Breast epithelium (tissue), 4 donors: ENCODE measurements around the gene CRYGN. TPM values are rescaled to one million over a fixed set of nuclear protein-coding genes. Genes with fewer than 3 reads are reported as not detected.

Experiments
- DNase-seq, 2 donors: peaks; one replicate each; pipeline ENCODE4 v3.0.0-alpha.2; 2019; ENCODE audit warnings: low spot score in 2 of 2
- H3K27ac ChIP-seq, 2 donors: fragments of 200-600 bp; sonication (generic) in 1 of 2; one replicate each; pipeline ENCODE4 v1.5.1; 2016 to 2019; ENCODE audit warnings: mild to moderate bottlenecking in 1 of 2
- H3K27me3 ChIP-seq, 2 donors: fragments of 200-600 bp; sonication (generic) in 1 of 2; one replicate each; pipeline versions ENCODE4 v1.5.1 to v1.6.0; 2017 to 2019; ENCODE audit warnings: control low read depth in 1 of 2, mild to moderate bottlenecking in 1 of 2
- H3K36me3 ChIP-seq: fragments of 200-600 bp; one replicate; pipeline ENCODE4 v1.5.1; 2019
- H3K4me1 ChIP-seq, 2 donors: fragments of 200-600 bp; sonication (generic); one replicate each; pipeline ENCODE4 v1.5.1; 2016 to 2019; ENCODE audit warnings: control low read depth in 1 of 2
- H3K4me3 ChIP-seq, 3 donors: fragments of 200-600 bp; sonication (generic); 1 replicate in 2 of 3; 2 replicates in 1 of 3; pipeline ENCODE4 v1.5.1; 2016 to 2019; ENCODE audit warnings: mild to moderate bottlenecking in 3 of 3, moderate library complexity in 2 of 3
- H3K9me3 ChIP-seq, 2 donors: fragments of 200-600 bp; sonication (generic) in 1 of 2; one replicate each; pipeline ENCODE4 v1.5.1; 2016 to 2019; ENCODE audit warnings: control low read depth in 1 of 2
- POLR2A ChIP-seq: fragments of 450-650 bp; IDR thresholded peaks from one replicate; pipeline ENCODE4 v1.6.1; 2016; ENCODE audit warnings: antibody characterized with exemption, mild to moderate bottlenecking, moderate library complexity
- POLR2AphosphoS5 ChIP-seq, 3 donors: sonication (generic); formaldehyde crosslinking; IDR thresholded peaks; one replicate each; pipeline ENCODE4 v1.6.1; 2017; ENCODE audit warnings: antibody characterized with exemption in 3 of 3
- intact Hi-C: fragments of 100-400 bp; cut with DNase I; formaldehyde crosslinking; loops from one replicate; pipeline ENCODE4 v1.15.1; 2023; ENCODE audit warnings: low total_unique reads
- total RNA-seq, 3 donors: library from RNA; depleted of rRNA; stranded (reverse); fragments of >200 nt; gene quantifications; one replicate each; pipeline ENCODE4 v1.1.0, GENCODE V29; 2016
- TF ChIP-seq, protein P1 (sequence below), 3 donors: fragments of 450-650 bp; IDR thresholded peaks; one replicate each; pipeline ENCODE4 v1.5.1; 2016 to 2017; ENCODE audit warnings: antibody characterized with exemption in 3 of 3, mild to moderate bottlenecking in 3 of 3, moderate library complexity in 3 of 3

The CRYGN gene
- total RNA-seq, 3 donors from 2014 or later = 0.98 to 1.3 TPM; not detected in 1

- Histone ChIP-seq H3K36me3 (no peaks in the 10 kb centered on the region), H3K27ac (peak overlapping the region in 1 of 2 donors; percentile 24), H3K4me1 (no peaks in the 10 kb centered on the region), H3K27me3 (no peaks in the 10 kb centered on the region), H3K9me3 (no peaks in the 10 kb centered on the region), H3K4me3 (peak overlapping the region; percentile 47 to 77 (median 53))
- intact Hi-C loops = loop anchor here (5.0 kb wide), 1 partner anchor 81 kb away; no protein-coding TSS in a partner anchor
- TF ChIP-seq POLR2AphosphoS5 (IDR thresholded peaks at IDR 0.05) (no peak), POLR2A (no peak)
- TF ChIP-seq, protein P1, sequence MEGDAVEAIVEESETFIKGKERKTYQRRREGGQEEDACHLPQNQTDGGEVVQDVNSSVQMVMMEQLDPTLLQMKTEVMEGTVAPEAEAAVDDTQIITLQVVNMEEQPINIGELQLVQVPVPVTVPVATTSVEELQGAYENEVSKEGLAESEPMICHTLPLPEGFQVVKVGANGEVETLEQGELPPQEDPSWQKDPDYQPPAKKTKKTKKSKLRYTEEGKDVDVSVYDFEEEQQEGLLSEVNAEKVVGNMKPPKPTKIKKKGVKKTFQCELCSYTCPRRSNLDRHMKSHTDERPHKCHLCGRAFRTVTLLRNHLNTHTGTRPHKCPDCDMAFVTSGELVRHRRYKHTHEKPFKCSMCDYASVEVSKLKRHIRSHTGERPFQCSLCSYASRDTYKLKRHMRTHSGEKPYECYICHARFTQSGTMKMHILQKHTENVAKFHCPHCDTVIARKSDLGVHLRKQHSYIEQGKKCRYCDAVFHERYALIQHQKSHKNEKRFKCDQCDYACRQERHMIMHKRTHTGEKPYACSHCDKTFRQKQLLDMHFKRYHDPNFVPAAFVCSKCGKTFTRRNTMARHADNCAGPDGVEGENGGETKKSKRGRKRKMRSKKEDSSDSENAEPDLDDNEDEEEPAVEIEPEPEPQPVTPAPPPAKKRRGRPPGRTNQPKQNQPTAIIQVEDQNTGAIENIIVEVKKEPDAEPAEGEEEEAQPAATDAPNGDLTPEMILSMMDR (IDR thresholded peaks at IDR 0.05) = no peak
- no peak for DNase-seq
Observed at GRCh38 chr7:151447901-151448260, 7.9 kb upstream of the CRYGN start.

DNA sequence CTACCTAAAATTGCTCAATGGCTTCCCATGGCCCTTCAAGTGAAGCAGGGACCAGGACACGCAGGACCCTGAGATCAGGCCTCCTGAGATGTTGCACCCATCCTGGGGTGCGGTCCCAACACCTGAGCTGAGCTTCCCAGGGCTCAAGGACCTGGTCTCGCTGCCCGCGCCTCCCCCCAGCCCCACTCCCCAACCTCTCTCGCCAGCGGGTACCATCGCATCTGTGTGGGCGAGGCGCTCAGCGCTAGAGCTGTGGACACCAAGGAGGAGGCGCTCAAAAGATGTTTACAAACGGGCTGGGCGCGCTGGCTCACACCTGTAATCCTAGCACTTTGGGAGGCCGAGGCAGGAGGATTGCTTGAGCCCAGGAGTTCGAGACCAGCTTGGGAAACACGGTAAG, 7.4 kb upstream of the CRYGN start:
- intact Hi-C loops = loop anchor here (5.0 kb wide), 1 partner anchor 80 kb away; no protein-coding TSS in a partner anchor
- TF ChIP-seq POLR2A = no peak
- no peak for TF ChIP-seq POLR2AphosphoS5 (IDR thresholded peaks at IDR 0.05)
- TF ChIP-seq, protein P1 (IDR thresholded peaks at IDR 0.05) = no peak
- H3K4me3 ChIP-seq = no peak overlapping the region
- no peaks in the 10 kb centered on the region for H3K27me3 ChIP-seq
- DNase-seq = no peak
- no peaks in the 10 kb centered on the region for H3K9me3 ChIP-seq
- no peaks in the 10 kb centered on the region for H3K36me3 ChIP-seq
- no peak overlapping the region for H3K27ac ChIP-seq
- no peaks in the 10 kb centered on the region for H3K4me1 ChIP-seq

GRCh38 chr7:151446412-151446811, 6.5 kb upstream of the CRYGN start:
- Histone ChIP-seq H3K27me3 (no peaks in the 10 kb centered on the region), H3K4me1 (no peaks in the 10 kb centered on the region), H3K4me3 (no peak overlapping the region), H3K36me3 (no peaks in the 10 kb centered on the region), H3K27ac (no peak overlapping the region), H3K9me3 (no peaks in the 10 kb centered on the region)
- intact Hi-C loops = loop anchor here (5.0 kb wide), 1 partner anchor 79 kb away; no protein-coding TSS in a partner anchor
- no peak for TF ChIP-seq POLR2A
- no peak for TF ChIP-seq POLR2AphosphoS5 (IDR thresholded peaks at IDR 0.05)
- TF ChIP-seq, protein P1 (IDR thresholded peaks at IDR 0.05) = no peak
- DNase-seq = no peak

DNA sequence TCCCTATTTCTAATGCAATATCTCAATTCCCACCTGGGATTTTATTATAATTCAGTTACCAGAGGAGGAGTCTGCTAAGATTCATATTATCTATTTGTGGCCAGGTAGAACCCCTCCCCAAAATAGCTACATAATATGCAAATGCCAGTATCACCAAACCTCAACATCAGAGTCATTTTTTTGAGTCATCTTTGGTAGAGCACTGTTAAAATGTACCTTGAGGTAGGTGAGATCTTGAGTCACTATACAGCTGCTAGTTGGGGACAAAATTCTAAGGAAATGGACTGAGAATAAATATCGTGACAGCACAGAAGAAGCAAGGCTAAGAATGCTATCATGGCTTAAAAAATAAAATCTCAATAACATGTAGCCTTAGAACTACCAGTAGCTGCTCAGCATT, 4.7 kb upstream of the CRYGN start:
- Histone ChIP-seq H3K9me3 (no peaks in the 10 kb centered on the region), H3K4me3 (no peak overlapping the region), H3K36me3 (no peaks in the 10 kb centered on the region), H3K27ac (no peak overlapping the region), H3K27me3 (no peaks in the 10 kb centered on the region), H3K4me1 (peaks cover 10 to 15% of the 10 kb centered on the region in 2 donors)
- DNase-seq = no peak
- TF ChIP-seq, protein P1 (IDR thresholded peaks at IDR 0.05) = no peak
- TF ChIP-seq POLR2A (no peak), POLR2AphosphoS5 (IDR thresholded peaks at IDR 0.05) (no peak)
- intact Hi-C loops = loop anchor here (5.0 kb wide), 1 partner anchor 77 kb away; no protein-coding TSS in a partner anchor

DNA sequence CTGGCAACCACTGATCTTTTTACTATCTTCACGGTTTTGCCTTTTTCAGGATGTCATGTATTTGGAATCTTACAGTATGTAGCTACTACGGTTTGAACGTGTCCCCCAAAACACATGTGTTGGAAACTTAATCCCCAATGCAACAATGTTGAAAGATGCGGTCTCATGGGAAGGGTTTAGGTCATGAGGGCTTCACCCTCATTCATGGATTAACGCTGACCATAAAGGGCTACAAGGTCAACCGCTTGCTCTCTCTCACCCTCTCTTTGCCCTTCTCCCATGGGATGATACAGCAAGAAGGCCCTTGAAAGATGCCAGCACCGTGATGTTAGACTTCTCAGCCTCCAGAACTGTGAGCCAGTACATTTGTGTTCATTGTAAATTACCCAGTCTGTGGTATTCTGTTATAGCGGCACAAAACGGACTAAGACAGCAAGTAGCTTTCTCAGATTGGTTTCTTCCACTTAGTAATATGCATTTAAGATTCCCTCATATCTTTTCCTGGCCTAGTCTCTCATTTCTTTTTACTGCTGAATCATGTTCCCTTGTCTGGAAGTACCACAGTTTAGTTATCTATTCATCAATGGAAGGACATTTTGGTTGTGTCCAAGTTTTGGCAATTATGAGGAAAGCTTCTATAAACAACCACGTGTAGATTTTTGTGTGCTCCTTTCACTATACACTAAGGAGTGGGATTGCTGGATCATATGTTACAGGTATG, 3.0 kb upstream of the CRYGN start:
- peak overlapping the region; percentile 48 to 83 for H3K27ac ChIP-seq

More for the DNA sequence above, 3.0 kb upstream of the CRYGN start:
- intact Hi-C loops = no loop called here
- no peaks in the 10 kb centered on the region for H3K27me3 ChIP-seq
- TF ChIP-seq POLR2A = no peak
- peak in 1 of 3 donors; percentile 27 for TF ChIP-seq POLR2AphosphoS5 (IDR thresholded peaks at IDR 0.05)
- no peak for DNase-seq
- no peaks in the 10 kb centered on the region for H3K9me3 ChIP-seq
- H3K36me3 ChIP-seq = no peaks in the 10 kb centered on the region
- H3K4me1 ChIP-seq = peaks cover 10 to 17% of the 10 kb centered on the region in 2 donors
- H3K4me3 ChIP-seq = no peak overlapping the region
